Measurements from ENCODE around the gene SLC7A8.

Gene SLC7A8

DNA sequence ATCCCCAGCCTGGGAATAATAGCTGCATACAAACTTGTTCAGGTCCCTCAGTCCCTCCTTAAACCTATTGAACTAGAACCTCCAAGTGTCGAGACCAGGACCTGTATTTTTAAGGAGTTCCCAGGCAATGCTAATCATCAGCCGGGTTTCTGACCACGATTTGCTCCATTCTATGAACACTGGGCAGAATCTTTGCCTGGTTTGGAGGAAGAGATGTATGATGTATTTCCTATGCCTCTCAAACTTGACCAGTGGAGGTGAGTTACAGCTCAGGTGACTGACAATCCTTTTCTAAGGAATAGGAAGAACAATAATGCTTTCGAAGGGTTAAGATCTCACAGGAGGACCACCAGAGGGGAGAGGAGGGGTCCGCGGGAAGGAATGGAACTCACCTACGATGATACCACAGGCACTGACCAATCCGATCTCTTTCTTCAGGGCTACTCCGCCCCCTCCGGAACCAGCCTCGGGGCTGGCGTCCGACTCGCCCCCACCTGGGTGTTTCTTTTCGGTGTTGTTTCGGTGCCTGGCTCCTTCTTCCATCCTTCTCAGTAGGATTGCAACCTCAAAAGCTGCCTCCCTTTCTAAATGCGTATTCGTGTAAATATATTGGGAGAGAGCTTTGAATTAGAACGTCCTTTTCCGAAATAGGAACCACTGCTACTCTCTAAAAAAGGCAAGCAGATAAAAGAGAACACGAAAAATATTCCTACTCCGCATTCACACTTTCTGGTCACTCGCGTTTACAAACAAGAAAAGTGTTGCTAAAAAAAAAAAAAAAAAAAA is 895 bp downstream of the SLC7A8 start:
- DNase-seq (ENCODE audit: low spot score): peak; percentile 91

DNA sequence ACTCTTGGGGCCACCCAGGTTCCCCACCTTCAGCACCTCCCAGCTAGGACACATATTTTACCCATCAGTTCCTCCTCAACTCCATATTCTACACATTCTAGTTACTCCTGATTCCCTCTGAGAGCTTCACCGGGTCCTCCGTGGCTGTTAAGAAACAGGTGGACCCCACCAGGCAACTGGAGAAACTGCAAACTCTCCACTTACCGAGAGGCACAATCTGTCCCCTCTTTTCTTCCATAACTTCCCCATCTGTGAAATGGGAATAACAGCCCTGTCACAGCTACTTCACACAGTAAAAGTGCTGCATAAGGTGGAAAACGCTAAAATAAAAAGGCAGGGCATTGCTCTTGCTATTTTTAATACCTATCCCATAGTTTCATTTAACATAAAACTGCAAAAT is 1.5 kb downstream of the SLC7A8 start:
- no peak for DNase-seq (ENCODE audit: low spot score)

DNA sequence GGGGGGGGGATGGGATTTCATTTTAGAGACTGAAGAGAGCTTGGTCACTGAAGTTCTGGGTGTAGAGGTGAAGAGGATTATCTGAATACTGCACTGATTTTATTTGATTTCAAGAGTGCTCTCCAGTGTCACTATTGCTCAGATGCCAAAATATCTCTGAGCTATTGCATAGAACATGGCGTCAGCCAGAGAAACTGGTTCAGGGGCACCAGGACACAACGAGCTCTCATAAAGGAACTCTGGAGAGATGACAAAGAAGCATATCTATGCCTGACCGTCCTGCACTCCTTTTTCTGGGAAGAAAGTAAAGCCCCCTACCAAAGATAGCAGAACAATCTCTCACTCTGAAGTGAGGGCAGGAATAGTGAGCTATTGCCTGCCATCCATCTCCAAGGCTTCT is 2.0 kb downstream of the SLC7A8 start:
- peak; percentile 60 for DNase-seq (ENCODE audit: low spot score)

DNA sequence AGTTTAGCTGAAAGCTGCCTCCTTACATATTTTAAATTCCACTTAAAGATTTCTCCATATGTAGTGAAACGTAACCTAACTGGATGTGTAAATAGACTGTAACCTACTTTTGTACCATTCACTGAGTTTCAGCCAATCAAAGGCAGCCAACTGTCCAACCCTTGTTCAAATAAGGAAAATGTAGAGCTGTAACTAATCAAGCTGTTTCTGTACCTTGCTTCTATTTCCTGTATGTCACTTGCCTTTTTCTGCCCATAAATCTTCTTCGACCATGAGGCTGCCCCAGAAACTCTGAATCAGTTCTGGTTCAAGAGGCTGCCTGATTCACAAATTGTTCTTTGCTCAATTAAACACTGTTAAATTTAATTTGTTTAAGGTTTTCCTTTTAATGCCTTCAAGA is 6.3 kb downstream of the SLC7A8 start:
- peak; percentile 72 for DNase-seq (ENCODE audit: low spot score)

DNA sequence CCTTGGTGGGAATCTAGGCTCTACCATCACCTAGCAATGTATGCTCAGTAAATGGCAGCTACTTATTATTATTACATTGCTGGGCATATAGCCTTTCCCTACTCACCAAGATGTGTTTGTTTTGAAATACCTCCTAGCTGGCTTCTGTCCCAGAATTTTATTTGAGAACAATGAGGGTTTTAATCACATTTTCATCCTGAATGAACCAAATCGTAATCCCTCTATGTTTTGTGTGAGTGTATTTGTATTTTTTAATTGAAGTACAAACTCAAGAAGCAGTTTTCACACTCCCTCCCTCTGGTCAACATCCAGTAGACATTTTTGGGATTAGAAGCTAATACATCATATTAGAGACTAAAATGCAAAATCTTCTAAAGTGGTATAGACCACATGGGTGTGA is 7.6 kb downstream of the SLC7A8 start:
- DNase-seq (ENCODE audit: low spot score): no peak

DNA sequence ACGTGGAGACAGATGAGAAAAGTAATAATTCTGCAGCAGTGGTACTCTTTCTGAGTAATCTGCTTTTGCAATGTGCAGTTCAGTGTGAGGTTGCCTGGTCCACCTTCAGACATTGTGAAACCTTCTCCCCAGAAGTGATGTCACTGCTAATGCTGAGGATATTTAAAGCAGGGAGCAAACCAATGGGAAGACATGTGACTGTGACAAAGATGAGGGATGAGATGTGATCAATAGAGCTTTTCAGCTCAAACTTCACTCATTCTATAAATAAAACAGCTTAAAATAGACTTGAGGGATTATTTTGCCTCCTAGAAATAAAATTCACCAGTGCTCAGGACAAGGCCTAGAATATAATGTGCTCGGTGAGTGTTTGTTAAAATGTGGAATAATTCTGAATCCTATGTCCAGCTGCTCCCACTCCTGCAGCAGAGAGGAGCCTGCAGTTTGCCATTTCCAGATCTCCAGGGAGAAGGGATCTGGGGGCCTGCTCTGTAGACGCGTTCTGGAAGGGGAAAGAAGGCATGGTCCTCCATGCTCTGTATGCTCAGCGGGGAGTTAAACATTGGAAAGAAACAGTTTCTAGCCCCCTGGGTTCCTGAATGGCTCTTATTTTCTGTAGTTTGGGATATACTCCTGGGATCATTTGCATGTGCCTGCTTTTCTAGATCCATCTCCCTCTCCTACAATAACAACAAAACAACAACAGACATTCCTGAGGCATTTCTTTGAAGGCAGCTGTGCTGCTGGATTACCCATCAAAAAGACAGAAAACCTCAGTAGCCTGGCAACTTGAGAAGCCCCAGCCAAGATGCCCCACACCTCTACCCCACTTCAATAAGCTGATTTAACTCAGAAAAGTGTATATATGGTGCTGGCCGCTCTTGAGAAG is 8.9 kb downstream of the SLC7A8 start:
- no peak for DNase-seq (ENCODE audit: low spot score)

DNA sequence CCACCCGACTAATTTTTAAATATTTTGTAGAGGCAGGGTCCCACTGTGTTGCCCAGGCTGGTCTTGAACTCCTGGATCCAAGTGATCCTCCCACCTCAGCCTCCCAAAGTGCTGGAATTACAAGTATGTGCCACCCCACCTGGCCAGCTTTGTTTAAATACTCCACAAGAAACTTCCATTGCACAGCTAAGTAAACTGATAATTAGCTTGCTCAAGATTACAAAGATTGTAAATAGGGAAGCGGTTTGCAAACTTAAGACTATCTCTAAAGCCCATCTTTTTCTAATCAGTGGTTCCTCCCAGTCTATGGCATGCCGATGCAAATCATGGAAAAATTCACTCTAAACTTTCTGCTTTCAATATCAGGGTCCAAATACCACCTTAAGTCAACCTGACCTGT is 9.7 kb downstream of the SLC7A8 start:
- no peak for DNase-seq (ENCODE audit: low spot score)

DNA sequence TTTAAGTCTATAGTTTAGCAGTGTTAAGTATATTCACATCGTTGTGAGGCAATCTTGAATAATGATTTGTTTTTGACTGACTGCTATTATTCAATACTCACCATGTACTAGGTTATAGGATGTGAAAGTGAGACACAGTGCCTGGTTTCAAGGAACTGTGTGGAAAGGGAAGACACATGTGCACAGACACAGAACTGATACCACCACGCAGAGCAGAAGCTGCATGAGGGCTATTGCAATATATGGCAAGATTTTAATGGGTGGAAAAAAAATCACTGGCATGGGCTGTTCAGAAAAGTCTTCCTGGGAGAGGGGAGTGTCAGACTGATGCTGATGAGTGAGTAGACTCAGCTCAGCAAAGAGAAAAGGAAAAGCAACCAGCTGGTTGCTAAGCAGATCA is 10.4 kb downstream of the SLC7A8 start:
- no peak for DNase-seq (ENCODE audit: low spot score)

DNA sequence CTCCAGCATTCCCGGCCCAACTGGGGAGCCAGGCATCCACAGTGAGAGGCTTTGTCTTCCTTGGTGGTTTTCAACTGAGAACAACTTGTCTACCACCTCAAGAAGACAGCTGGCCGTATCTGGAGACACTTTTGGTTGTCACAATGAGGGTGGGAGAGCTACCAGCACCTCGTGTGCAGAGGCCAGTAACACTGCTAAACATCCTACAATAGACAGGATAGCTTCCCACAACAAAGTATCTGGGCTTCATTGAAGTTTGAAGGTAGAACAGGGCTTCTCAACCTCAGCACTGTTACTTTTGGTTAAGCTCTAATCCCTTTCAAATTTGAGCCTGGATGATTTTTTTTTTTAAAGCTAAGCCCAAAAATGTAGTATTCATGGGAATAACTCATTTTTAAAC is 10.9 kb downstream of the SLC7A8 start:
- DNase-seq (ENCODE audit: low spot score): no peak

DNA sequence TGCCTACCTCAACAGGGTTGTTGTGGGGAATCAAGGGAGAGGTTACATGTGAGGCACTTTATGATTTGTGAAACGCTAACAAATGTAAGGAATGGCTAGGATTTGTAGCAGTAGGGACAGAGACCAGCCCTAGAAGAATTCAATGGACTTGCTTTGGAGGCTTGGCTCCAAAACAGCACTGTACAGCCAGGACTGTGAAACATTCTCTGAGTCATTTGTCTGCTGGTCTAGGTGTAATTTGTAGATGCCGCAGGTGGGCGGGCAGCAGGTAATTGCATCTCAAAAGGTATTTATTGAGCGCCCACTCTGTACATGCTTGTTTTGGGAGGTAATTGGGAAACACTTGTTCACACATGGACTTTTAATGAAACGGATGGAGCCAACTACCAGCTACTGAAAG is 11.4 kb downstream of the SLC7A8 start:
- no peak for DNase-seq (ENCODE audit: low spot score)

DNA sequence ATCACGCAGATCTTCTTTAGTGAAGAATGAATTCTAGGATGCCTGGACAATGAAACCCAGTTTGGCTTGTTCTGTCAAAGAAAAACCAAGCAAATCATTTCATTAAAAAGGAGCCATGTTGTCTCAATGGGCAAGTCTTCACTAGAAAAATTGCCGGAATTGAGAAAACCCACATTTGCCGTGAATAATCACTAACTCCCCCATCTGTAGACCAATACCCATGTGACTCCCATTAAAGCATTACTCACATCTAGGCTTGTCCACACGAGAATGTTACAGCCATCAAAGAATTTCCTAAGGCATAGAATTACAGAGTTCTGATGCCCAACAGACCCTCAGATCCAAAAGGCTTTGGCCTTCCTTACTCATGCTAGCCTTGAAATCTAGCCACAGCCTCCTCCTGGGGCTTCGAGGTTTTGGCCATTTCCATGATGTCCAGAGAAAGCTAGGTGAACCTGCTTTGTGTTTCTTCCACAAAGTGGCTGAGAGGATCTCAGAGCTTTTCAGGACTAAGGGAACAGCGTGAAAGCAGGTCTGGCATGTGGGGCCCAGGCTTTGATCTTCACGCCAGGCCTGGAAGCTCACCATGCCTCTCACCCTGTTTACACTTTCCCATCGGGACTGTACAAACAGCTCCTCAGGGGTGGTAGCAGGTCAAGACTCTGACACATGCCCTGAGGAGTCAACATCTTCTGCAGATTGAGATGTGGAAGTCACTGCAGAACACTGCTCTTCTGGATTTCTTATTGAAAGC is 12.1 kb downstream of the SLC7A8 start:
- no peak for DNase-seq (ENCODE audit: low spot score)

DNA sequence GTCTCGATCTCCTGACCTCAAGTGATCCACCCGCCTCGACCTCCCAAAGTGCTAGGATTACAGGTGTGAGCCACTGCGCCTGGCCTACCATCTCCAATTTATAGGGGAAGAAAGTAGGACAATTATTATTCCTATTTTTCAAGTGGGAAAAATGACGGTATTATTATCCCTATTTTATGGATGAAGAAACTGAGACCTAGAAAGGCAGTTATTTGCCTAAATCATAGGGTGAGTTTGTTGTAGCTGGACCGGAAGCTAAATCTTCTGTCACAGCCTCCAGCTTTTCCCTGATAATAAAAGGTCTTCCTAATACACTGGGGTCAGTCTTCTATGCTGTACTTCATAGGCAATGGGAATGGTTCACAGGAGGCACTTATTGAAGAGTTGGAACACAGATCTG is 13.8 kb downstream of the SLC7A8 start:
- no peak for DNase-seq (ENCODE audit: low spot score)

DNA sequence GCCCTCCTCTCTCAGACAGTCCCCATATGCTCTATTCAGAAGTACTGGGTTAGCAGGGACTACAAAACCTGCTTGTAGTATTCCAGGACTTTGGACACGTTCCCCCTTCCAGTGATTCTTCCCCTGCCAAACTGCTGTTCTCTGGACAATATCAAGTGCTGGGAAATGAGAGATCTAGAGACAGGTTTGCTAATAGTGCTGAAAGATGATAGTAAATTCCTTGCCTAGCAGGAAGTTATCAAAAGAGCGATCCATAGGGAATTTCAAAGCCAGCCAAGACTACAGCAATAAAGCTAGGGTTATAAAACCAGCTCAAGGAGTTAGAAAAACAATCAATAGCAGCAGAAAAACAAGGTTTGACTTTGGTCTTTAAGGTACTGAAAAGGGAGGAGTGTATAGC is 15.2 kb downstream of the SLC7A8 start:
- DNase-seq (ENCODE audit: low spot score): no peak

DNA sequence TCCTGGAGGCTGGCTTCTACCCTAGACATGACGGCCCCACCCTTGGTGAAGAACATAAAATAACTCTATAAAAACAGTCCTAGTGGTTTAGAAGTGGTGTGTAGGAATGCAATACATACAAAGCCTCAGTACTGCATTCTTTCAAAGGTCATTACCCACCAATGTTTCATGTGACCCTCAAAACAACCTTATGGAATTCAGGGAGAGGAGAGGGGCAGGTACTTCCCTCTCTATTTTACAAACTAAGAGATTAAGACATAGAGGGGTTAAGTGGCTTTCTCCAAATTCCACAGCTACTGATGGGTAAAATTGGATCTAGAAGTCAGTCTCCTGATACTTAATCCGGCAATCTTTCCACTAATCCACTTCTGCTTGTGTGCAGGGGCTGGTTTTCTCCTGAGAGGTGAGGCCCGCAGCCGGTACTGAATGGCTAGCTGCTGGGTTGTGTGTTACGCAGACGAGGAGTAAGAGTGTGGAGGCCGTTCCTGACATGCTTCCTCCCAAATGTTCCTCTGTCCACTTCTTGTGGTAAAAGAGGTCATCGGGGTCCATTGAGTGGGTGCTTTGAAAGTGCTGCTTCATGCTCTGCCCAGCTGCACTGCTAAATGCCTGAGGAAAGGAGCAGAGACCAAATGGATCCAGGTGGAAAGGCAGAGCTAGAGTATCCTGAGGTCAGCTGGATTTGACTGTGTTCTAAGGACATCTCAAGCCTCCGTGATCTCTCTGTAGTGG is 16.2 kb downstream of the SLC7A8 start:
- DNase-seq (ENCODE audit: low spot score): no peak

DNA sequence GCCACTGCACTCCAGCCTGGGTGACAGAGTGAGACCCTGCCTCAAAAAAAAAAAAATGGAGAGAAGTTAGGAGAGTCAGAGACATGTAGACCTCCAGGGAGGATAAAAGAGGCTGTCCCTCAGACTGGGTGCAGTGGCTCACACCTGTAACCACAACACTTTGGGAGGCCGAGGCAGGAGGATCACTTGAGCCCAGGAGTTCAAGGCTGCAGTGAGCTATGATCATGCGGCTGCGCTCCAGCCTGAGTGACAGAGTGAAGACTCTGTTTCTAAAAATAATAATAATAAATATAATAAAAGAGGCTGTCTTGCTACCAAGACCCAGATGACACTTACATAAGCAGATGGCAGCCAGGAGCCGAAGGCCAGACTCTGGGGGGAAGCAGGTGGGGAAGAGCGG is 18.5 kb downstream of the SLC7A8 start:
- DNase-seq (ENCODE audit: low spot score): no peak

DNA sequence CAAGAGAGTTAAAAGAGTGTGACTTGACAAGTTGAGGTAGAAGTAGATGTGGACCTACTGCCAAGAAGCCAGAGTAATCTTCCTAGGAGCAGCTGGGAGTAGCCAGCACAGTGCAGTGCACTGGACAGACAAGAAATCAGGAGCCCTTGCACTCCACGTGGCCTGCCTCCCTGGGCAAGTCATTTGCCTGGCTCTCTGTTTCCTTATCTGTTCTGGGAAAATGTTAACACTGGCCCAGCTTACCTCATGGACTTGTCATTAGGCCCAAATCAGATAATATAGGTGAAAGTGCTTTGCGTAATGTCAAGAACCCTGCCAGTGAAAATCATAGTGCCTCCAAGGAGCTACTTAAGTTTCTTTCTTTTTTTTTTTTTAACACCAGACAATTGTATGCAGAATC is 19.2 kb downstream of the SLC7A8 start:
- no peak for DNase-seq (ENCODE audit: low spot score)

DNA sequence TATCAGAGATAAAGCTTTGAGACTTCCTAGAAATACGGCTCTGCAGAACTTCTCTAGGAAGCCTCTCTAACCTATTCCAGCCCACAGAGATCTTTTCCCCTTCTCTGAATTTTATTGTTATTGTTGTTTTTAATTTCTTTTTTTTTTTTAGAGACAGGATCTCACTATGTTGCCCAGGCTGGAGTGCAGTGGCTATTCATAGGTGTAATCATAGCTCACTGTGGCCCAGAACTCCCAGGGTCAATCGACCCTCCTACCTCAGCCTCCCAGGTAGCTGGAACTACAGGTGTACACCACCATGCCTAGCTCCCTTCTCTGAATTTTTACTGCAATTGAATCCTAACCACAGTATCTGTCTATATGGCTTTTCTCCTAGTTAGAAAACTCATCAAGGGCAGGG is 19.6 kb downstream of the SLC7A8 start:
- DNase-seq (ENCODE audit: low spot score): no peak

DNA sequence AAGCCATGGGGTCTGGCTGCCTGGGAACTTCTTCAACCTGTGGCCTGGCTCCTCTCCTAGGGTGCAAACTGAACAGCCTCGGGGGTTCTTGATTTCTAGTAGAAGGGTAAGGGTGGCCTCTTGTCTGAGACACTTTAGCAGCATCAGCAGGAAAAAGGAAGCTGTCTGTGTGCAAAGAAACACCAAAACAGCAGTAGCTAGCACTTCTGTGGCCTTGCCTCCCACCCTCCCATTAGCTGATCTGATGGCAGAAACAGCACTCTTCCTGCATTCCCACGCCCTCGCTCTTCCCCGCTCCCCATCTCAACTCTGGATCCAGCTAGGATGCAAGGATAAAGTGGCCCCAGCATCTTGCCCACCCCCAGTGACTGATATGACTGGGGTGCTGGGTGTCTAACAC is 20.7 kb downstream of the SLC7A8 start:
- no peak for DNase-seq (ENCODE audit: low spot score)

DNA sequence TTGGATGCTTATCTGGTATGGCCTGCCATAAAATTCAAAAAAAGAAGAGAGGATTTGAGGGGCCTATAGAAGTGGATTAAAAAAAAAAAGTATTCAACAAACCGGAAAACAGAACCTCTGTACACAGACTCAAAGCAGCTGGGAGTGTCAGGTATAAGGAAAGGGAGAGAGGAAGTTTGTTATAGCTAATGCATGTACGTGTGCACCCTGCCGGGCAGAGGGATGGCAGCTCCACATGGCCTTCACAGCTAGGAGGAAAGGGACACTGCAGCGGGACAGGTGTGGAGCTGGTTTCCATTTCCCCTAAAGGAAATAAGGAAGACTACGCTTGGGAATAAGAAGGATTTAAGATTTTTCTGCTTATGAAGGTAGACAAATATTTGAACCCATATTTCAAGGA is 21.5 kb downstream of the SLC7A8 start:
- no peak for DNase-seq (ENCODE audit: low spot score)

DNA sequence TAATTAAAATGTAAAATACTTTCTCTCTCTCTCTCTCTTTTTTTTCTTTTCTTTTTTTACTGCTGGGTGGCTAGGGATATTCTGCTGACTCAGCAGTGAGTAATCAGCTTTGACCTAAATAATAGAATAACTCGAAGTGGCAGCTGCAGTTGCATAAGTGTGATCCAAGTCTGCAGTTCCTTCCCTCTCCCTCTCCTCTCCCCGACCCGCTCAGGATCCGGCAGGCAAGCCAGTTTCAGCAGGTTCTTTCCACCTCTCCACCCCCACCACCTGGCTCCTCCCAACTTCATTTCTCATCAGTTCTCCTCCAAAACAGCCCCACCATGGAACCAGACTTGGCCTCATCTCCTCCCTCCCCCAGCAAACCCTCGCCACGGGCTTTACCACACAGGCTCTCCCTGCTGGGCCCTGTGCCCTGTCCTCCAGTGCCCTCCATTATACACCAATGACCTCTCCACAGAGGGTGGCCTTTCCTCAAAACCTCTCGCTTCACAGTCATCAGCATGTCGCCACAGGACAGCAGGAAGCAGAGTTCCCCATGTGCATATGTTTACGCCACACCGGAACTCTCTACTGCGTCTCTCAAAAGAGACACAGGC is 22.4 kb downstream of the SLC7A8 start:
- DNase-seq (ENCODE audit: low spot score): peak; percentile 66

DNA sequence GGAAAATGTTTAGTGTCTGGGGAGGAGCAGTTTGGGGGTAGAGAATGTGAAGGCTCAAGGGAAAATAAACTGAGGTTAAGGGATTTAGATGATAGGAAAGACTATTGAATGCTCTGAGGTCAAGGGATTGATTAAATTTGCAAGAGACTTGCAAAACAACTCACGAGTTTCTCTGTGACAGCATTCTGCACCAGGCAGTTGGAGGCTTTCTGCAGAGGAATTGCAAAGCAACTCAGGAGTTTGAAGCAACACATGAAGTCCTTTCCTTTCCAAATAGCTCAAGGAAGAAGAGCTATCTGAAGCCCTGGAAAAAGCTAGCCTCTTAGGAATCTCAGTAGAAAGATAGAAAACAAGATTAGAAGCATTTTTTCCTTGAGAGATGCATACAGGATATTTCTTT is 23.9 kb downstream of the SLC7A8 start:
- DNase-seq (ENCODE audit: low spot score): no peak

DNA sequence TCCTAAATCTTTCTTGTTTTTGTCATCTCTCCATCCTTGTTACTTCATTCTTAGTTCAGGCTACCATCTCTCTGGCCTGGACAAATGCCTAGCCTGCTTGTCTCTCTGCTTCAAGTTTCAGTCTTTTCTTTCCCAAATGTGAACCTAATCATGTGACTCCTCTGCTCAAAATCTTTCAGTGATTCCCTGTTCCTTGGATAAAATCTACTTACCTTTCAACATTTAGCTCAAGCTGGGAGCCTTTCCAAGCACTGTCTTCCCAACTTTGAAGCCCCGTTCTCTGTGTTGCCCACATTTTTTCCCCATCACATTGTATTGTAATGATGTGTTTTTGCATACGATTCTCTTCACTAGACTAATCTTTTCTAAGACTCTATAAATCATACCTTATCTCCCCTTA is 24.7 kb downstream of the SLC7A8 start:
- DNase-seq (ENCODE audit: low spot score): no peak

Measured in cerebellar cortex (tissue), 1 donor.